ENCODE data around the gene LMX1B.
"Not testable (repeated sequence)": the region's sequence is repeated elsewhere in the genome, so short reads cannot be mapped to it uniquely, and the experiment has no call there.

LMX1B gene

DNA sequence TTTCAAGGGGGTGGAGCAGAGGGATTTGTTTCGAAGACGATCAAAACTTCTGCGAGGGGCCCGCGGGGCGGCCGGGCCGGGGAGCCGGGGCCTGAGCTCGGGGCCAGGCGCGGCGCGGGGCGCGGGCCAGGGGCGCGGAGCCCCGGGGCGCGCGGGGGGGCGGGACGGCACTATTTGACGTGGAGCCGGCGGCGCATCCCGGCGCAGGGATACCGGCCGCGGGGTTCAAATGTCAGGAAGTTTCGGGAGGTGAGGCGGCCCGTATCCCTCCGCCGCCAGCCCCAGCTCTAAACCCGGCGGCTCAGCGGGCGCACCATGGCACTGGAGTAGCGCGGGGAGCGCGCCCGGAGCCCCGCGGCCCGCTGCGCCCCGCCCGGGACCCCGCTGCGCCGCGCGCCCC is at the start of gene LMX1B:
TSS of gene LMX1B (plus strand) at position 278 of the 400 bp plus-strand sequence. CDS start 522 bp downstream, outside the sequence.
- Histone ChIP-seq H3K36me3 (ENCODE audit: control insufficient read depth in 1 of 2, insufficient read depth in 2 of 2, low read length in 2 of 2) (no peaks in the 10 kb centered on the region), H3K27me3 (ENCODE audit: control insufficient read depth in 1 of 2, insufficient read depth in 2 of 2, low read length in 2 of 2) (peaks cover 76 to 79% of the 10 kb centered on the region in 2 donors), H3K4me1 (ENCODE audit: control insufficient read depth in 1 of 2, insufficient read depth in 2 of 2, low read length in 2 of 2) (peaks cover 6 to 25% of the 10 kb centered on the region in 2 donors), H3K27ac (ENCODE audit: low read depth, low read length) (no peak within 1 kb of the TSS), H3K9ac (ENCODE audit: low read depth in 1 of 2, low read length in 2 of 2) (no peak within 1 kb of the TSS), H3K9me3 (ENCODE audit: control insufficient read depth in 1 of 2, low read length in 2 of 2) (no peaks in the 10 kb centered on the region), H3K4me3 (ENCODE audit: low read depth in 1 of 2, low read length in 2 of 2) (peak within 1 kb of the TSS in 1 of 2 donors; percentile 15)

DNA sequence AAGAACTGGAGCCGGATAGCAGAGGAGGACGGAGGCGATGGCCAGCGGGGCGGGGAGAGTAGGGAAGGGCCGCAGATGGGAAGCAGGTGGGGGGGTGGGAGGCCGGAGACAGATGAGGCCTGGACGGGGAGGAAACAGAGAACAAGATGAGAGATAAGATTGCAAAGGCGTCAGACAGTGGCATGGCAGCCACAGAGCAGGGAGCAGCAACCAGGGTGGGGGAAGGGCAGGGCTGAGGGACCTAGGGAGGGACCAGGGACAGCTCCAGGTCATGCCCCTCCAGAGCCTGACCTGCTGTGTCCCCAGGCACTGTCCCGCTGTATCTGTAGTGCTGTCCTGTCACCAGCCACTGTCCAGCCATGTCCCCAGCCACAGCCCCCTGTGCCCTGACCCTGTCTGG is 49.6 kb upstream of the LMX1B start:
- Histone ChIP-seq H3K27me3 (ENCODE audit: control insufficient read depth in 1 of 2, insufficient read depth in 2 of 2, low read length in 2 of 2) (peaks cover 11 to 12% of the 10 kb centered on the region in 2 donors), H3K36me3 (ENCODE audit: control insufficient read depth in 1 of 2, insufficient read depth in 2 of 2, low read length in 2 of 2) (no peaks in the 10 kb centered on the region), H3K4me3 (ENCODE audit: low read depth in 1 of 2, low read length in 2 of 2) (no peak overlapping the region), H3K9me3 (ENCODE audit: control insufficient read depth in 1 of 2, low read length in 2 of 2) (no peaks in the 10 kb centered on the region), H3K4me1 (ENCODE audit: control insufficient read depth in 1 of 2, insufficient read depth in 2 of 2, low read length in 2 of 2) (no peaks in the 10 kb centered on the region), H3K27ac (ENCODE audit: low read depth, low read length) (no peak overlapping the region), H3K9ac (ENCODE audit: low read depth in 1 of 2, low read length in 2 of 2) (no peak overlapping the region)

DNA sequence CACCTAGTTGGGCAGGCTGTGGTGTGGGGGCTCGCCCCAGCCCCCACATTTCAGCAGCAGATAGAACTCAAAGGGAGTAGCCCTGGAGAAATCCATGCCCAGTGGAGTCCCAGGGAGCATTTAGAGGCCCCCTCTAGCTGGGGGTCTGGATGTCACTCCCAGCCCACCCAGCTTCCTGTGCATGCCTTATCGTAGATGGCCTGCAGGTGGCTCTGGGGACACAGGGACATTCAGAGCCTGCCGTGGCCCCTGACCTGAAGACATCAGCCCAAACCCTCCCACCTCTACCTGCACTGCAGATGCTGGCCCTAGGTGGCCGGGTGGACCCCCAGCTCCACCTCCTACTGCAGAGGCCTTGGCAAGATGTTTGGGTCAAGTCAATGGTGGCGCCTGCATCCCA is 49.0 kb upstream of the LMX1B start:
- H3K9me3 ChIP-seq (ENCODE audit: control insufficient read depth in 1 of 2, low read length in 2 of 2): no peaks in the 10 kb centered on the region
- H3K27ac ChIP-seq (ENCODE audit: low read depth, low read length): no peak overlapping the region
- H3K36me3 ChIP-seq (ENCODE audit: control insufficient read depth in 1 of 2, insufficient read depth in 2 of 2, low read length in 2 of 2): no peaks in the 10 kb centered on the region
- H3K4me1 ChIP-seq (ENCODE audit: control insufficient read depth in 1 of 2, insufficient read depth in 2 of 2, low read length in 2 of 2): peaks cover 0 to 3% of the 10 kb centered on the region in 2 donors
- peaks cover 10 to 12% of the 10 kb centered on the region in 2 donors for H3K27me3 ChIP-seq (ENCODE audit: control insufficient read depth in 1 of 2, insufficient read depth in 2 of 2, low read length in 2 of 2)
- no peak overlapping the region for H3K9ac ChIP-seq (ENCODE audit: low read depth in 1 of 2, low read length in 2 of 2)
- H3K4me3 ChIP-seq (ENCODE audit: low read depth in 1 of 2, low read length in 2 of 2): no peak overlapping the region

DNA sequence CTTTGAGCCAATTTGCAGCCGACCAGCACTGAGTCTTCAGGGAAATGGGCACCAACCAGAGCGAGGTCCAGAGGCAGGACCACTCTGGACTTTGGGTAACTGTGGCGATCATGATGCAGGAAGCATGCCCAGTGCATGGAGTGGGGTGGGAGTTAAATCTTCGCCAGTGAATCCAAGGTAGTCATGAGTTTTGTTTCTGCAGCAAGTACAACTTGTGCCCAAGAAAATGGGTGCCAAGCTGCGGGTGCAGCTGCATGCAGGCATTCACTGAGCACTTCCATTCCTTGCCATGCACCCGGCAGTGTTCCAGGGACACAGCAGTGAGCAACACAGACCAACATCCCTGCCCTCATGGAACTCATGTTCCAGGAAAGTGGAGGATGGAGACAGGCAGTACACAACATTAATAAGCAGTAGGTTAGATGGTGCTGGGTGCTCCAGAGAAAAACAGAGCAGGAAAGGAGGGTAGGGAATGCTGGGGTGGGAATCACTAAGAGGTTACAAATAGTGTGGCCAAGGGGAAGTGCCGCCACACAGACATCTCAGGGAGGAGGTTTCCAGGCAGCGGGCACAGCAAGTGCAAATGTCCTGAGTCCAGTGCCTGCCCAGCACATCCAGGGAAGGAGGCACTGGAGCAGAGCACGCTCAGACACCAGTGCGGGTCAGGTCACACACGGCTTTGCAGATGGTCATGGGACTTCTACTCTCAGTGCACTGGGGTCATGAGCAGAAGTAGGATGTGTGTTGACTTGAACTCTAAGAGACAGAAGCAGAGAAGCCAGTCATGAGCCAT is 48.2 kb upstream of the LMX1B start:
- Histone ChIP-seq H3K4me3 (ENCODE audit: low read depth in 1 of 2, low read length in 2 of 2) (no peak overlapping the region), H3K9me3 (ENCODE audit: control insufficient read depth in 1 of 2, low read length in 2 of 2) (no peaks in the 10 kb centered on the region), H3K36me3 (ENCODE audit: control insufficient read depth in 1 of 2, insufficient read depth in 2 of 2, low read length in 2 of 2) (no peaks in the 10 kb centered on the region), H3K4me1 (ENCODE audit: control insufficient read depth in 1 of 2, insufficient read depth in 2 of 2, low read length in 2 of 2) (peaks cover 0 to 3% of the 10 kb centered on the region in 2 donors), H3K27ac (ENCODE audit: low read depth, low read length) (no peak overlapping the region), H3K27me3 (ENCODE audit: control insufficient read depth in 1 of 2, insufficient read depth in 2 of 2, low read length in 2 of 2) (peaks cover 7 to 12% of the 10 kb centered on the region in 2 donors), H3K9ac (ENCODE audit: low read depth in 1 of 2, low read length in 2 of 2) (no peak overlapping the region)

DNA sequence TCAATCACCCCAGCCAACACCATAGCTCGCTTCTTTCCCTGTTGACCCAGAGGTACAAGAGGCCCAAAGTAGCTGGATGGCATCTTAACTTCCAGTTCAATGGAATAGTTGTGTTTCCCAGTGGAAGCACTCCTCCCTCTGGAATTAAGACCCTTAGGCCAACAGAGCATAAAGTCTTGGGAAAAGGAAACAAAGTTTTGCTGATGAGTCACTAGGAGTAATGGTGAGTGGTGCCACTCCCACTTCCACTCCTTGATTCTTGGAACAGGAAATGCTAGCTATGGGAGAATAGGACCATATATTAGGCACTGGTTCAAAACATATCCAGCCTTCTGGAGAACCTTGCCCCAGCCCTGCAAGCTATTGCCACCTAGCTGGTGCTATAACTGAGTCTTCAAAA is 44.7 kb upstream of the LMX1B start:
- Histone ChIP-seq H3K4me1 (ENCODE audit: control insufficient read depth in 1 of 2, insufficient read depth in 2 of 2, low read length in 2 of 2) (peaks cover 0 to 3% of the 10 kb centered on the region in 2 donors), H3K27me3 (ENCODE audit: control insufficient read depth in 1 of 2, insufficient read depth in 2 of 2, low read length in 2 of 2) (peaks cover 7 to 12% of the 10 kb centered on the region in 2 donors), H3K36me3 (ENCODE audit: control insufficient read depth in 1 of 2, insufficient read depth in 2 of 2, low read length in 2 of 2) (no peaks in the 10 kb centered on the region), H3K9ac (ENCODE audit: low read depth in 1 of 2, low read length in 2 of 2) (no peak overlapping the region), H3K9me3 (ENCODE audit: control insufficient read depth in 1 of 2, low read length in 2 of 2) (no peaks in the 10 kb centered on the region), H3K27ac (ENCODE audit: low read depth, low read length) (no peak overlapping the region), H3K4me3 (ENCODE audit: low read depth in 1 of 2, low read length in 2 of 2) (no peak overlapping the region)

DNA sequence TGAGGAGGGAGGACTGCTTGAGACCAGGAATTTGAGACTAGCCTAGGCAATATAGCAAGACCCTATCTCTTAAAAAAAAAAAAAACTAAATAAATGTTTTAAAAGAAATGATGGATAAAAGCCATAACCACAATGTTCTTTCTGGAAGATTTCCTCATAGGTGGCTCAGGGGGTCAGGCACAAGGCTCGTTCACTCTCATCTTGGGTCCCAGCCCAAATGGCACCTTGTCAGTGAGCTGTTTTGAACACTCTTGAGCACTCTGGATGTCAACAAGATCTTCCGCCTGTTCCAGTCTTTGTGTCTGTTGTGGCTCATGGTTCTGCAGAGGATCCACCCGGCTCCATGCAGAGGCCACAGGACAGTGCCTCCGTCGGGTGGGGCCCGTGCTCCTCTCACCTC is 35.7 kb upstream of the LMX1B start:
- no peak overlapping the region for H3K27ac ChIP-seq (ENCODE audit: low read depth, low read length)
- no peaks in the 10 kb centered on the region for H3K36me3 ChIP-seq (ENCODE audit: control insufficient read depth in 1 of 2, insufficient read depth in 2 of 2, low read length in 2 of 2)

DNA sequence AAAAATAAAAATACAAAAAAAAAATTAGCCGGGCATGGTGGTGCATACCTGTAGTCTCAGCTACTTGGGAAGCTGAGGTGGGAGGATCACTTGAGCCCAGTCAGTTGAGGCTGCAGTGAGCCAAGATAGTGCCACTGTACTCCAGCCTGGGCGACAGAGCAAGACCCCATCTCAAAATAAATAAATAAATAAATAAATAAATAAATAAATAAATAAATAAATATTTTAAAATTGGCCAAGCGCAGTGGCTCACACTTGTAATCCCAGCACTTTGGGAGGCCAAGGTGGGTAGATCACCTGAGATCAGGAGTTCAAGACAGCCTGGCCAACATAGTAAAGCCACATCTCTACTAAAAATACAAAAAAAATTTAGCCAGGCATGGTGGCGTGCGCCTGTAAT is 33.4 kb upstream of the LMX1B start:
- not testable (repeated sequence) for H3K27ac ChIP-seq (ENCODE audit: low read depth, low read length); H3K9me3 ChIP-seq (ENCODE audit: control insufficient read depth in 1 of 2, low read length in 2 of 2); H3K9ac ChIP-seq (ENCODE audit: low read depth in 1 of 2, low read length in 2 of 2); H3K36me3 ChIP-seq (ENCODE audit: control insufficient read depth in 1 of 2, insufficient read depth in 2 of 2, low read length in 2 of 2); H3K4me3 ChIP-seq (ENCODE audit: low read depth in 1 of 2, low read length in 2 of 2); H3K4me1 ChIP-seq (ENCODE audit: control insufficient read depth in 1 of 2, insufficient read depth in 2 of 2, low read length in 2 of 2)
- peaks cover 12 to 19% of the 10 kb centered on the region in 2 donors for H3K27me3 ChIP-seq (ENCODE audit: control insufficient read depth in 1 of 2, insufficient read depth in 2 of 2, low read length in 2 of 2)

More for the DNA sequence above, 35.7 kb upstream of the LMX1B start:
- H3K9me3 ChIP-seq (ENCODE audit: control insufficient read depth in 1 of 2, low read length in 2 of 2): no peaks in the 10 kb centered on the region
- H3K27me3 ChIP-seq (ENCODE audit: control insufficient read depth in 1 of 2, insufficient read depth in 2 of 2, low read length in 2 of 2): peaks cover 7 to 11% of the 10 kb centered on the region in 2 donors
- no peak overlapping the region for H3K9ac ChIP-seq (ENCODE audit: low read depth in 1 of 2, low read length in 2 of 2)
- H3K4me1 ChIP-seq (ENCODE audit: control insufficient read depth in 1 of 2, insufficient read depth in 2 of 2, low read length in 2 of 2): no peaks in the 10 kb centered on the region
- no peak overlapping the region for H3K4me3 ChIP-seq (ENCODE audit: low read depth in 1 of 2, low read length in 2 of 2)

DNA sequence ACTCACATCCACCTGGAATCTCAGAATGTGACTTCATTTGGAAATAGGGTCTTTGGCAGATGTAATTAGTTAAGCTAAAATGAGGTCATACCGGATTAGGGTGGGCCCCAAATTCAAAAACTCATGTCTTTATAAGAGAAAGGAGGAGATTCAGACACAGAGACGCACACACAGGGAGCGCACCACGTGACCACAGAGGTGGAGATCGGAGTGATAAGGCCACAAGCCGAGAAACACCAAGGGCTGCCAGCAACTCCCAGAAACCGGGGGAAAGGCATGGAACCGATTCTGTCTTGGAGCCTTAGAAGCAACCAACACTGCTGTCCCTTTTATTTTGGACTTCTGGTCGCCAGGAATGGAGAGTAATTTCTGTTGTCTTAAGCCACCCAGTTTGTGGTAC is 31.8 kb upstream of the LMX1B start:
- Histone ChIP-seq H3K27ac (ENCODE audit: low read depth, low read length) (no peak overlapping the region), H3K27me3 (ENCODE audit: control insufficient read depth in 1 of 2, insufficient read depth in 2 of 2, low read length in 2 of 2) (peaks cover 12 to 19% of the 10 kb centered on the region in 2 donors), H3K9ac (ENCODE audit: low read depth in 1 of 2, low read length in 2 of 2) (no peak overlapping the region), H3K4me3 (ENCODE audit: low read depth in 1 of 2, low read length in 2 of 2) (no peak overlapping the region), H3K9me3 (ENCODE audit: control insufficient read depth in 1 of 2, low read length in 2 of 2) (no peaks in the 10 kb centered on the region), H3K4me1 (ENCODE audit: control insufficient read depth in 1 of 2, insufficient read depth in 2 of 2, low read length in 2 of 2) (no peaks in the 10 kb centered on the region), H3K36me3 (ENCODE audit: control insufficient read depth in 1 of 2, insufficient read depth in 2 of 2, low read length in 2 of 2) (no peaks in the 10 kb centered on the region)

DNA sequence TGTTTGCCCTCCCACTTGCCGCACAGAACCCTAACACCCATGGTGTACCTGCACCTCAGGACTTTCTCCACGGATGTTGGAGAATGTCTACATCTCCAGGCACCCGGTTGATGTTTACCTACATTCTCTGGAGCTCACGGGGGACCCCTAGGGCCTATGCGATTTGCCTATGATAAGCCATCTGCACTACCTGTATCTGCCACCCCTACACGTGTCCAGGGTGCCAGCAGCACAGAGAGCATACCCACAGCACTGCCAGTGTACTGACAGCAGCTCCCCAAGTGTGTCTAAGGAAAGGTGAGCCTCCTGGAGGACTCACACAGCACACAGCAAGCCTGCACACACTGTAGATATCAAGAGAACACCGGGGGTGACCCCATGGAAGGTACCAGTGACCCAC is 31.3 kb upstream of the LMX1B start:
- no peak overlapping the region for H3K27ac ChIP-seq (ENCODE audit: low read depth, low read length)
- no peak overlapping the region for H3K9ac ChIP-seq (ENCODE audit: low read depth in 1 of 2, low read length in 2 of 2)
- H3K9me3 ChIP-seq (ENCODE audit: control insufficient read depth in 1 of 2, low read length in 2 of 2): no peaks in the 10 kb centered on the region
- H3K27me3 ChIP-seq (ENCODE audit: control insufficient read depth in 1 of 2, insufficient read depth in 2 of 2, low read length in 2 of 2): peaks cover 12 to 19% of the 10 kb centered on the region in 2 donors
- no peaks in the 10 kb centered on the region for H3K4me1 ChIP-seq (ENCODE audit: control insufficient read depth in 1 of 2, insufficient read depth in 2 of 2, low read length in 2 of 2)
- no peaks in the 10 kb centered on the region for H3K36me3 ChIP-seq (ENCODE audit: control insufficient read depth in 1 of 2, insufficient read depth in 2 of 2, low read length in 2 of 2)
- no peak overlapping the region for H3K4me3 ChIP-seq (ENCODE audit: low read depth in 1 of 2, low read length in 2 of 2)

DNA sequence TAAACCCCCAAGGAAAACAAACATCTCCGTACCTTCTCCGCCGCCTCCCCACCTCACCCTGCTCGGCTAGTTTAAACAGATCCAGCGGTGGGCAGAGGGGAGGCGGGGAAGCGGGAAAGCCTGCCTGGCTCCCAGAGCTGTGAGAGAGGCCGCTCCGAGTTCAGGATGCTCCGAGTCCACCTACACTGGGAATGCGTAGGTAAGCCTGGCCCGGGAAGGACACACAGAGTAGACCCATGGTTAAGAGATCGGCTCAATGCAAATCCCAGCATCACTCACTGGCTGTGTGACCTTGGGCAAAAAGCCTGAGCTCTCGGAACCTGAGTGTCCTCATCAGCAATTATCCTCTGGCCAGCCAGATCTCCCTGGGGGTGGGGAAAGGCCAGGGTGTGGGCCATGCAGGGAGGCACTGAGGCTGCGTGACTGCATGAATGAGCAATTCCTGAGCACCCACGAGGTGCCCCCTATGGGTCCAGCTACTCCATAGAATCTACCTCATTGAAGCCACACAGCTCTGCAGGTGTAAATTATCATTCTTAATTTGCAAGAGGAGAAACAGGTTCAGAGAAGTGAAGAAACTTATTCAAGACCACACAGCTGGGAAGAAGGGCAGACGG is 30.5 kb upstream of the LMX1B start:
- Histone ChIP-seq H3K9me3 (ENCODE audit: control insufficient read depth in 1 of 2, low read length in 2 of 2) (no peaks in the 10 kb centered on the region), H3K36me3 (ENCODE audit: control insufficient read depth in 1 of 2, insufficient read depth in 2 of 2, low read length in 2 of 2) (no peaks in the 10 kb centered on the region), H3K4me3 (ENCODE audit: low read depth in 1 of 2, low read length in 2 of 2) (no peak overlapping the region), H3K27me3 (ENCODE audit: control insufficient read depth in 1 of 2, insufficient read depth in 2 of 2, low read length in 2 of 2) (peaks cover 15 to 19% of the 10 kb centered on the region in 2 donors), H3K4me1 (ENCODE audit: control insufficient read depth in 1 of 2, insufficient read depth in 2 of 2, low read length in 2 of 2) (no peaks in the 10 kb centered on the region), H3K9ac (ENCODE audit: low read depth in 1 of 2, low read length in 2 of 2) (no peak overlapping the region), H3K27ac (ENCODE audit: low read depth, low read length) (no peak overlapping the region)
